ENCODE measurements around the gene KRT33B. TPM values are rescaled to one million over a fixed set of nuclear protein-coding genes. Genes with fewer than 3 reads are reported as not detected.

Gene KRT33B
- total and polyA plus RNA-seq, 11 donors, result not detected

DNA sequence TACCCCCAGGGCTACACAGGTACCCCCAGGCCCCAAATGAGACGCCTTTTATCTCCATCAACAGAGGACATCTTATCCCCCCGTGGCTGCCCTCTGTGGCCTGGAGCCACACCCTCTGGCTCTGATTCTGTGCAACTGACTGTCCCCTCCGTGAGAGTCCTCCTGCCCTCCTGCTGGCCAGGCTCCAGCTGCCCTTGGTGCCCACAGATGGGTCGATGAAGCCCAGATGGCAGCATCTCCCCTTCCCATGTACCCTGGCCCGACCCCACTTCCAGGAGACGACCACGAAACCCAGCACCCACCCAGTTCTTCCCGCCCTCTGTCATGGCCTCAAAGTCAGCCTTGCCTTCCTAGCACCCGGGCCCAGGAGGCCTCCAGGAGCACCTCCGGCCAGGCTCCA lies 44.5 kb downstream of the KRT33B start:
- Histone ChIP-seq H3K36me3 (no peaks in the 10 kb centered on the region), H3K4me3 (no peak overlapping the region), H3K27me3 (no peaks in the 10 kb centered on the region), H3K4me1 (no peaks in the 10 kb centered on the region), H3K9me3 (peaks cover 0 to 6% (median under 1%) of the 10 kb centered on the region in 12 donors), H3K27ac (no peak overlapping the region)
- ATAC-seq, result no peak
- DNase-seq, result no peak
- TF ChIP-seq, protein P1, sequence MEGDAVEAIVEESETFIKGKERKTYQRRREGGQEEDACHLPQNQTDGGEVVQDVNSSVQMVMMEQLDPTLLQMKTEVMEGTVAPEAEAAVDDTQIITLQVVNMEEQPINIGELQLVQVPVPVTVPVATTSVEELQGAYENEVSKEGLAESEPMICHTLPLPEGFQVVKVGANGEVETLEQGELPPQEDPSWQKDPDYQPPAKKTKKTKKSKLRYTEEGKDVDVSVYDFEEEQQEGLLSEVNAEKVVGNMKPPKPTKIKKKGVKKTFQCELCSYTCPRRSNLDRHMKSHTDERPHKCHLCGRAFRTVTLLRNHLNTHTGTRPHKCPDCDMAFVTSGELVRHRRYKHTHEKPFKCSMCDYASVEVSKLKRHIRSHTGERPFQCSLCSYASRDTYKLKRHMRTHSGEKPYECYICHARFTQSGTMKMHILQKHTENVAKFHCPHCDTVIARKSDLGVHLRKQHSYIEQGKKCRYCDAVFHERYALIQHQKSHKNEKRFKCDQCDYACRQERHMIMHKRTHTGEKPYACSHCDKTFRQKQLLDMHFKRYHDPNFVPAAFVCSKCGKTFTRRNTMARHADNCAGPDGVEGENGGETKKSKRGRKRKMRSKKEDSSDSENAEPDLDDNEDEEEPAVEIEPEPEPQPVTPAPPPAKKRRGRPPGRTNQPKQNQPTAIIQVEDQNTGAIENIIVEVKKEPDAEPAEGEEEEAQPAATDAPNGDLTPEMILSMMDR (IDR thresholded peaks at IDR 0.05), result no peak
- no peak for TF ChIP-seq POLR2A (IDR thresholded peaks at IDR 0.05)
- 80 to 84% (median 82%) methylated on average over 8 to 10 of the region's 10 CpGs for WGBS, 4 donors
- intact Hi-C loops (cut with DNase I), result loop anchor here in 6 of 10 donors (5.0 to 10.0 kb wide), 6 partner anchors 60 to 520 kb away; partner anchors contain the start of gene KRTAP9-6 (in 1 of the 6)

DNA sequence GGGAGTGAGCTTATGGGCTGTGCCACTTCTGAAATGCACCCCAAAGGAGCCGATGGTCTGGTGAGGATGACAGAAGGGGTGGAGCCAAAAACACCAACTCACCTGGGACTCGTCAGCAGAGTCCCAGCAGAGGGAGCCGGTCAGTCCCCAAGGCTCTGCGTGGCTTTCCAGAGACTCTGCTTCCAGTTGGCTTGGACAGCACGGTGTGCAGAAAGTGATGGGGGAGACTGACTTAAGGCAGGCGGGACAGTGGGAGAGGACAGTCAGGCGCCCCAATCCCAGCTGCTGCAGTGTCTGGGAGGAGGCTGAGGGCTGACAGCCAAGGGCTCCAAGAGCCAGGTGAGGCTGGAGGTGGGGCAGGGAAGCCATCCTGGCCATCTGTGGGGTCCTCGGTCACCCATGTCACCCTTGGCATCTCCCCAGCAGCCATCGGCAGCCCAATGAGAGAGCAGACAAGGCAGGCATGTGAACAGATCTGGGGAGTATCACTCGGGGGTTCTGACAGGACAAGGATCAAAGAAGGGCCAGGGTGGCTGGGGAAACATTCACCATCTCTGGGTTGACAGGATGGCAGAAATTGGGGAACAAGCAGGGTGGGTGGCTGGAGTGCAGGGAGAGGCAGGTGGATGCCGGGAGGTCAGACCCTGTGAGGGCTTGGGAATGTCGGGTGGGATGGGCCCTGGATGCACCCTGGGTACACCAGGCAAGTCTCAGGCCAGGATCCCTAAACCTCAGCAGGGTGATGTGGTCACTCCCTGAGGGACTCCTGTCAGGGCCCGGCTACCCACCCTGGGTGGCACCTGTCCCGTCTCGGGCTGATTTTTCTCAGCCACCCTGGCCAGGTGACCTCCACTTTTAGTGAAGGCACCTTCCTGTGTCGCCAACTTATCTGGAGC lies 45.2 kb downstream of the KRT33B start:
- peaks cover 0 to 13% (median 7%) of the 10 kb centered on the region in 12 donors for H3K9me3 ChIP-seq
- intact Hi-C loops (cut with DNase I), result loop anchor here in 7 of 10 donors (5.0 to 10.0 kb wide), 6 partner anchors 60 to 520 kb away; partner anchors contain the start of gene KRTAP9-6 (in 1 of the 7)
- H3K4me3 ChIP-seq, result no peak overlapping the region
- no peaks in the 10 kb centered on the region for H3K27me3 ChIP-seq
- peak in 1 of 4 donors; percentile 27 for ATAC-seq
- WGBS, 4 donors, result 57 to 67% (median 60%) methylated on average over 16 of the region's 16 CpGs
- H3K4me1 ChIP-seq, result no peaks in the 10 kb centered on the region
- H3K27ac ChIP-seq, result no peak overlapping the region
- TF ChIP-seq, protein P1 (IDR thresholded peaks at IDR 0.05), result peak in 2 of 12 donors; percentile 14 to 23
- no peak for TF ChIP-seq POLR2A (IDR thresholded peaks at IDR 0.05)
- no peaks in the 10 kb centered on the region for H3K36me3 ChIP-seq
- no peak for DNase-seq

DNA sequence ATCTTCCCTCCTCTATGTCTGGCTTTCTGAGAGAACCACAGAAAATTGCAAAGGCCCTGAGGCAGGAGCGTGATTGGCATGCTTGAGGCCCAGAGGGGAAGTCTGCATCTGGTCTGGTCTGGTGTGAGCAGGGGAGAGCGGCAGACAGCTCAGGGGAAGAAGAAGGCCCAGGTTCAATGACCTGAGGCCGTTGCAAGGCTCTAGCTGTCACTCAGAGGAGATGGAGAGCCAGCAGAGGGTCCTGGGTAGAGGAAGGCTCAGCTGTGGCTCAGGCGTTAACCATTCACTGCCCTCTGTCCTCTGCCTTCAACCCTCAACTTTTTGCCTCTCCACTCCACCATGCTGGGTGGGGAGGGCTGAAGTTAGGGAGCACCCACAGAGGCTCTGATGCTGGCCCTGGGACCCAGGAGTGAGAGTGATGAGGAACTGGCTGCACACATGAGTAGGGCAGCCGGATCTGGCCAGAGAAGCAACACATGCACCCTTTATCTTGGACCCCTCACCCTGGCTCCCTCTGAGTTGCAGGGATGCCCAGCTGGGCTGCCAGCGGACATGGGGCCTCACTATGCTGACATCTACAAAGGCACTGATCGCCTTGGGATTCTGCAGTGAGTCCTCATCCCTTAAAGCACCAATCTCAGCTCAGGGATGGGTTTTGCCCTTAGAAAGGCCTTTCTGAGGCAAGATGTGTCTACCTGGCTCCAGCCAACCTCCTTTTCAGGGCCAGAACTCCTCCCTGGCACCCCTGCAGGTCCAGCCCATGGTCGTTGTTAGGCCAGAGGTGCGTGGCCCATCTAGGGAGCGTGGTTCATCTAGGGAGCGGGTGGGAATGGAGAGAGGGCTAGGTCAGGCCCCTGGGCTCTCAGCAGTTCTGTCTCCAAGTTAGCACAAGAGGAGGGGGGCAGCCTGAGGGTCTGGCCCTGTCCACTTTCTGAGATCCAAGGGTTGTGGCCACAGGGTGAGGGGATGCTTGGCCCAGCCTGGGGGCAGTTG lies 46.4 kb downstream of the KRT33B start:
- no peak for ATAC-seq
- 82 to 88% (median 85%) methylated on average over 8 to 11 of the region's 11 CpGs for WGBS, 4 donors

More for the DNA sequence above, 46.4 kb downstream of the KRT33B start:
- Histone ChIP-seq H3K27me3 (no peaks in the 10 kb centered on the region), H3K4me3 (no peak overlapping the region), H3K27ac (no peak overlapping the region), H3K36me3 (no peaks in the 10 kb centered on the region), H3K4me1 (no peaks in the 10 kb centered on the region), H3K9me3 (peaks cover 0 to 16% (median 9%) of the 10 kb centered on the region in 12 donors)
- DNase-seq, result no peak
- TF ChIP-seq POLR2A (IDR thresholded peaks at IDR 0.05), result no peak
- TF ChIP-seq, protein P1 (IDR thresholded peaks at IDR 0.05), result no peak
- intact Hi-C loops (cut with DNase I), result loop anchor here in 6 of 10 donors (1.0 to 10.0 kb wide), 8 partner anchors 58 to 520 kb away; partner anchors contain the start of gene KRTAP9-6 (in 1 of the 6)

Measured in heart left ventricle (tissue), 16 donors.